H9 (cell line): ENCODE data around the gene B9D1. TPM values are rescaled to one million over a fixed set of nuclear protein-coding genes. Genes with fewer than 3 reads are reported as not detected.

Experiments used
- DNase-seq: peaks from one replicate; pipeline ENCODE4 v3.0.0-alpha.2; 2017
- H2AFZ ChIP-seq: one replicate; pipeline ENCODE4 v1.6.1; 2013; ENCODE audit warnings: mild to moderate bottlenecking, low read length, control low read depth, moderate library complexity
- H2AK5ac ChIP-seq: 2 replicates; pipeline ENCODE4 v1.6.1; 2013; ENCODE audit warnings: low read length, control low read depth, mixed read lengths; ENCODE audit not compliant: insufficient read length
- H2BK120ac ChIP-seq: one replicate; pipeline ENCODE4 v1.6.1; 2013; ENCODE audit warnings: low read depth, mild to moderate bottlenecking, low read length, control low read depth, inconsistent platforms; ENCODE audit not compliant: poor library complexity, severe bottlenecking
- H2BK12ac ChIP-seq: 2 replicates; pipeline ENCODE4 v1.6.1; 2013; ENCODE audit warnings: low read length, control low read depth, mixed read lengths, low read depth; ENCODE audit not compliant: insufficient read length
- H2BK15ac ChIP-seq: 2 replicates; pipeline ENCODE4 v1.6.1; 2013; ENCODE audit warnings: low read depth, low read length, control low read depth
- H2BK20ac ChIP-seq: one replicate; pipeline ENCODE4 v1.6.1; 2013; ENCODE audit warnings: low read depth, mild to moderate bottlenecking, low read length, control low read depth, inconsistent platforms; ENCODE audit not compliant: poor library complexity, severe bottlenecking
- H2BK5ac ChIP-seq: 2 replicates; pipeline ENCODE4 v1.6.1; 2013; ENCODE audit warnings: low read length, control low read depth, mixed read lengths; ENCODE audit not compliant: insufficient read length
- H3K14ac ChIP-seq: 2 replicates; pipeline ENCODE4 v1.6.1; 2013; ENCODE audit warnings: low read length, control low read depth; ENCODE audit not compliant: insufficient read depth
- H3K18ac ChIP-seq: 2 replicates; pipeline ENCODE4 v1.6.1; 2013; ENCODE audit warnings: low read depth, mild to moderate bottlenecking, mixed read lengths, low read length, control low read depth; ENCODE audit not compliant: insufficient read length
- H3K23ac ChIP-seq: 2 replicates; pipeline ENCODE4 v1.6.1; 2013; ENCODE audit warnings: low read length, control low read depth, mixed read lengths, low read depth; ENCODE audit not compliant: insufficient read length
- H3K23me2 ChIP-seq: 2 replicates; pipeline ENCODE4 v1.6.1; 2013; ENCODE audit warnings: low read depth, mild to moderate bottlenecking, mixed read lengths, low read length, control low read depth; ENCODE audit not compliant: insufficient read length, poor library complexity, severe bottlenecking
- H3K27ac ChIP-seq: 2 replicates; pipeline ENCODE4 v1.5.1; 2013; ENCODE audit warnings: low read length, control low read depth, mixed read lengths, low read depth; ENCODE audit not compliant: insufficient read length
- H3K27me3 ChIP-seq: 2 replicates; pipeline ENCODE4 v1.6.1; 2013; ENCODE audit warnings: low read length, control low read depth, inconsistent platforms; ENCODE audit not compliant: insufficient read depth
- H3K4ac ChIP-seq: 2 replicates; pipeline ENCODE4 v1.6.1; 2013; ENCODE audit warnings: low read depth, mild to moderate bottlenecking, control low read depth, inconsistent platforms, low read length, moderate library complexity
- H3K4me1 ChIP-seq: 2 replicates; pipeline ENCODE4 v1.6.1; 2013; ENCODE audit warnings: low read length, control low read depth, inconsistent platforms; ENCODE audit not compliant: insufficient read depth
- H3K4me2 ChIP-seq: 2 replicates; pipeline ENCODE4 v1.6.1; 2013; ENCODE audit warnings: low read length, control low read depth, mixed read lengths; ENCODE audit not compliant: insufficient read length, insufficient read depth
- H3K56ac ChIP-seq: 2 replicates; pipeline ENCODE4 v1.6.1; 2013; ENCODE audit warnings: low read depth, mild to moderate bottlenecking, mixed read lengths, low read length, control low read depth; ENCODE audit not compliant: insufficient read length
- H3K79me1 ChIP-seq: 2 replicates; pipeline ENCODE4 v1.6.1; 2013; ENCODE audit warnings: low read depth, mild to moderate bottlenecking, moderate library complexity, low read length, control low read depth, inconsistent platforms; ENCODE audit not compliant: insufficient read depth, poor library complexity, severe bottlenecking
- H3K79me2 ChIP-seq: 2 replicates; pipeline ENCODE4 v1.6.1; 2013; ENCODE audit warnings: low read length, control low read depth, inconsistent platforms; ENCODE audit not compliant: insufficient read depth
- H3K9ac ChIP-seq: 2 replicates; pipeline ENCODE4 v1.6.1; 2013; ENCODE audit warnings: low read length, control low read depth, mixed read lengths; ENCODE audit not compliant: insufficient read length; ENCODE audit errors: extremely low read depth
- H3K9me3 ChIP-seq: one replicate; pipeline ENCODE4 v1.6.1; 2013; ENCODE audit warnings: low read depth, low read length, inconsistent platforms; ENCODE audit not compliant: control insufficient read depth
- H3T11ph ChIP-seq: one replicate; pipeline ENCODE4 v1.6.1; 2013; ENCODE audit warnings: mild to moderate bottlenecking, low read length, control low read depth, inconsistent platforms
- H4K20me1 ChIP-seq: one replicate; pipeline ENCODE4 v1.6.1; 2013; ENCODE audit not compliant: control insufficient read depth, insufficient read length, insufficient read depth
- H4K5ac ChIP-seq: 2 replicates; pipeline ENCODE4 v1.6.1; 2013; ENCODE audit warnings: low read depth, mild to moderate bottlenecking, mixed read lengths, low read length, control low read depth; ENCODE audit not compliant: insufficient read length
- H4K8ac ChIP-seq: replicated peaks from 2 replicates; pipeline ENCODE4 v1.6.1; 2013; ENCODE audit warnings: low read length, control low read depth, mixed read lengths, low read depth; ENCODE audit not compliant: insufficient read length
- H4K91ac ChIP-seq: 2 replicates; pipeline ENCODE4 v1.6.1; 2013; ENCODE audit warnings: low read depth, mild to moderate bottlenecking, moderate library complexity, mixed read lengths, low read length, control low read depth; ENCODE audit not compliant: insufficient read length
- H3K27ac Mint-ChIP-seq, 3 experiments: 2 replicates in 2 of 3; 3 replicates in 1 of 3; pipeline ENCODE4 v1.8.0; 2020 to 2021; ENCODE audit warnings: mixed read lengths in 3 of 3, mild to moderate bottlenecking in 1 of 3, moderate library complexity in 1 of 3
- H3K27me3 Mint-ChIP-seq: 2 replicates; pipeline ENCODE4 v1.8.0; 2021; ENCODE audit warnings: low read depth, mild to moderate bottlenecking, moderate library complexity, mixed read lengths
- H3K36me3 Mint-ChIP-seq, 3 experiments: 2 replicates in 2 of 3; 3 replicates in 1 of 3; pipeline ENCODE4 v1.8.0; 2020 to 2021; ENCODE audit warnings: low read depth in 3 of 3, mixed read lengths in 3 of 3; ENCODE audit not compliant: insufficient read depth in 1 of 3
- H3K4me1 Mint-ChIP-seq, 2 experiments: 2 replicates each; pipeline ENCODE4 v1.8.0; 2020; ENCODE audit warnings: mixed read lengths in 2 of 2
- H3K4me3 Mint-ChIP-seq, 2 experiments: 2 replicates in 1 of 2; 3 replicates in 1 of 2; pipeline ENCODE4 v1.8.0; 2020 to 2021; ENCODE audit warnings: mild to moderate bottlenecking in 2 of 2, mixed read lengths in 2 of 2, moderate library complexity in 1 of 2
- H3K9me3 Mint-ChIP-seq, 2 experiments: 2 replicates in 1 of 2; 3 replicates in 1 of 2; pipeline ENCODE4 v1.8.0; 2020; ENCODE audit warnings: mild to moderate bottlenecking in 2 of 2, mixed read lengths in 2 of 2, moderate library complexity in 1 of 2
- WGBS: extraction: QIAGEN DNeasy Blood & Tissue Kit; methylation state at CpG from one replicate; pipeline ENCODE4 v1.1.7; 2013; ENCODE audit warnings: missing lambda C conversion rate, low lambda C conversion rate, mixed read lengths; ENCODE audit not compliant: insufficient read length; ENCODE audit errors: extremely low coverage; 5-methylcytosine and 5-hydroxymethylcytosine counted together
- total RNA-seq: library from RNA; stranded (reverse); gene quantifications from 2 replicates; pipeline ENCODE4 v1.2.1, GENCODE V29; 2021
- TF ChIP-seq, protein P1 (sequence below): fragments of 200-600 bp; sonication (generic); conservative IDR thresholded peaks from 3 replicates; pipeline ENCODE4 v1.8.0; 2021; ENCODE audit warnings: antibody characterized with exemption, mild to moderate bottlenecking

B9D1 gene
- total RNA-seq, 1 experiment from 2014 or later = 30.4 TPM

DNA sequence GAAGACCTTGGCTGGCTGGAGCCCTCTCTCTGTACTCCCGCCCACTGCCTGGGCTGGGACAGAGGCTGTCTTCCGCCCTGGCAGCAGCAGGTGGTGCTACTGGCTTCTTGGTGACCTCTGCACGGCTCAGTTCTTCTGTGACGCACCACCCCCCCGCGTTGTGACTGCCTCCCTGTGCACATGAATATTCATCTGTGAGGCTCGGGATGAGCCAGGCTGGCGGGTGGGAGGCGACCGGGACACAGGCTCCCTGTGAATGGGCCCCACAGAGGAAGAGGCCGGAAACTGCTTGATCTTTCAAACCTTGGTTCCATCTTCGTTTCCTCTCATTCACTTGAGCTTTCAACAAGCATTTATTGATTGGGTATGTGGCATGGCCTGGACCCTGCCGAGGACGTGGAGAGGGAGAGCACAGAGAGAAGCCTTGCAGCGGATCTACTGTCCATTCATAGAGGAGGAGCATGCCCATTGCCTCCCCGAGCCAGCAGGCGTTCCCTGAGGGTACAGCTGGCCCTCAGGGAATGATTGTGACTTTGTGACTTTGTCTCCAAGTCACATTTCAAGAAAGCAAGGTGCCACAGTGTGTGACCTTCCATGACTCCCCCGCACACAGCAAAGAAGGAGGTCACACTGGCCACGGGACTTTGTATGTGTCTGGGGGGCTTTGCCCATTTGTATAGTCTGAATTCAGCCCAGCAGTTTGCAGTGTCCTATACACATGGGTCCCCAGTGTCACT lies 45.0 kb downstream of the B9D1 start:
- Mint-ChIP-seq H3K4me1 (peaks cover 32 to 35% of the 10 kb centered on the region in 2 experiments), H3K27ac (peak overlapping the region; percentile 91 to 95 (median 93)), H3K36me3 (peaks cover 16 to 57% (median 29%) of the 10 kb centered on the region in 3 experiments), H3K27me3 (no peaks in the 10 kb centered on the region), H3K4me3 (peak overlapping the region in 1 of 2 experiments; percentile 35; a peak in 3 of 5 replicates), H3K9me3 (no peaks in the 10 kb centered on the region)
- no peak overlapping the region for H2BK15ac ChIP-seq
- H3K9me3 ChIP-seq = no peaks in the 10 kb centered on the region
- H4K91ac ChIP-seq = no peak overlapping the region
- H3K79me1 ChIP-seq = no peaks in the 10 kb centered on the region
- no peak overlapping the region for H3K4me2 ChIP-seq
- H4K20me1 ChIP-seq = no peaks in the 10 kb centered on the region
- H3K23me2 ChIP-seq = no peaks in the 10 kb centered on the region
- no peaks in the 10 kb centered on the region for H3K79me2 ChIP-seq
- no peak overlapping the region for H3K27ac ChIP-seq
- H4K5ac ChIP-seq = no peak overlapping the region
- no peak overlapping the region for H2AFZ ChIP-seq
- H2BK120ac ChIP-seq = no peak overlapping the region
- no peaks in the 10 kb centered on the region for H3K27me3 ChIP-seq
- H4K8ac ChIP-seq = no peak overlapping the region
- no peak overlapping the region for H3K56ac ChIP-seq
- no peak overlapping the region for H3K18ac ChIP-seq
- H2BK12ac ChIP-seq = no peak overlapping the region
- H3K23ac ChIP-seq = no peak overlapping the region
- H3K4ac ChIP-seq = no peak overlapping the region
- no CpG with 5 or more reads among the region's 19 CpGs for WGBS
- peaks cover 4% of the 10 kb centered on the region for H3K4me1 ChIP-seq
- peak; percentile 99 for DNase-seq
- H2AK5ac ChIP-seq = no peak overlapping the region
- no peak overlapping the region for H2BK5ac ChIP-seq
- TF ChIP-seq, protein P1, sequence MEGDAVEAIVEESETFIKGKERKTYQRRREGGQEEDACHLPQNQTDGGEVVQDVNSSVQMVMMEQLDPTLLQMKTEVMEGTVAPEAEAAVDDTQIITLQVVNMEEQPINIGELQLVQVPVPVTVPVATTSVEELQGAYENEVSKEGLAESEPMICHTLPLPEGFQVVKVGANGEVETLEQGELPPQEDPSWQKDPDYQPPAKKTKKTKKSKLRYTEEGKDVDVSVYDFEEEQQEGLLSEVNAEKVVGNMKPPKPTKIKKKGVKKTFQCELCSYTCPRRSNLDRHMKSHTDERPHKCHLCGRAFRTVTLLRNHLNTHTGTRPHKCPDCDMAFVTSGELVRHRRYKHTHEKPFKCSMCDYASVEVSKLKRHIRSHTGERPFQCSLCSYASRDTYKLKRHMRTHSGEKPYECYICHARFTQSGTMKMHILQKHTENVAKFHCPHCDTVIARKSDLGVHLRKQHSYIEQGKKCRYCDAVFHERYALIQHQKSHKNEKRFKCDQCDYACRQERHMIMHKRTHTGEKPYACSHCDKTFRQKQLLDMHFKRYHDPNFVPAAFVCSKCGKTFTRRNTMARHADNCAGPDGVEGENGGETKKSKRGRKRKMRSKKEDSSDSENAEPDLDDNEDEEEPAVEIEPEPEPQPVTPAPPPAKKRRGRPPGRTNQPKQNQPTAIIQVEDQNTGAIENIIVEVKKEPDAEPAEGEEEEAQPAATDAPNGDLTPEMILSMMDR = peak; percentile 57; the same call in 2 of the 3 replicates
- no peak overlapping the region; the same call in 1 of the 2 replicates for H3K14ac ChIP-seq
- no peak overlapping the region for H3T11ph ChIP-seq
- H3K9ac ChIP-seq = no peak overlapping the region
- no peak overlapping the region for H2BK20ac ChIP-seq
